SH-SY5Y (cell line): ENCODE data around the gene FHAD1.

Experiments
- GATA2 ChIP-seq: IDR thresholded peaks from 2 replicates; pipeline ENCODE4 v1.6.1; 2011; ENCODE audit warnings: mild to moderate bottlenecking, low read depth, low read length
- GATA3 ChIP-seq: IDR thresholded peaks from 2 replicates; pipeline ENCODE4 v1.6.1; 2011; ENCODE audit warnings: low read depth, mild to moderate bottlenecking, low read length, moderate library complexity

The FHAD1 gene

GRCh38 chr1:15272782-15273127, 25.7 kb downstream of the FHAD1 start:
- TF ChIP-seq GATA3 (no peak), GATA2 (no peak)

- TF ChIP-seq GATA2: no peak
- no peak for TF ChIP-seq GATA3
These were observed 26.3 kb downstream of the FHAD1 start for GRCh38 chr1:15273274-15273673.

- TF ChIP-seq GATA2: no peak
- no peak for TF ChIP-seq GATA3
These were observed 29.1 kb downstream of the FHAD1 start for GRCh38 chr1:15275921-15276683.

GRCh38 chr1:15276691-15277446, 29.8 kb downstream of the FHAD1 start:
- no peak for TF ChIP-seq GATA3

GRCh38 chr1:15277447-15277838, 30.4 kb downstream of the FHAD1 start:
- no peak for TF ChIP-seq GATA2
- TF ChIP-seq GATA3: no peak

- TF ChIP-seq GATA2 (no peak), GATA3 (no peak)
These were observed 30.9 kb downstream of the FHAD1 start for GRCh38 chr1:15277933-15278332.

- no peak for TF ChIP-seq GATA2
- TF ChIP-seq GATA3: no peak
These were observed 32.7 kb downstream of the FHAD1 start for GRCh38 chr1:15279576-15280230.

- TF ChIP-seq GATA3 (no peak), GATA2 (no peak)
These were observed 33.4 kb downstream of the FHAD1 start for GRCh38 chr1:15280416-15280815.

GRCh38 chr1:15282038-15282437, 35.0 kb downstream of the FHAD1 start:
- TF ChIP-seq GATA2: no peak
- no peak for TF ChIP-seq GATA3

GRCh38 chr1:15282810-15283474, 35.9 kb downstream of the FHAD1 start:
- TF ChIP-seq GATA3 (no peak), GATA2 (no peak)

- TF ChIP-seq GATA2 (no peak), GATA3 (no peak)
These were observed 36.5 kb downstream of the FHAD1 start for GRCh38 chr1:15283526-15283925.

- TF ChIP-seq GATA3 (no peak), GATA2 (no peak)
These were observed 39.4 kb downstream of the FHAD1 start for GRCh38 chr1:15286452-15286851.

- no peak for TF ChIP-seq GATA2
- no peak for TF ChIP-seq GATA3
These were observed 40.3 kb downstream of the FHAD1 start for GRCh38 chr1:15287035-15287979.
